Measurements from ENCODE around the gene UNC119. TPM values are rescaled to one million over a fixed set of nuclear protein-coding genes. Genes with fewer than 3 reads are reported as not detected.

The UNC119 gene
- total and polyA plus RNA-seq, 2 of the 13 experiments (the other 11 are each of a cell fraction or from before 2014, with no cell fraction given), result 10.4 to 63.1 TPM

DNA sequence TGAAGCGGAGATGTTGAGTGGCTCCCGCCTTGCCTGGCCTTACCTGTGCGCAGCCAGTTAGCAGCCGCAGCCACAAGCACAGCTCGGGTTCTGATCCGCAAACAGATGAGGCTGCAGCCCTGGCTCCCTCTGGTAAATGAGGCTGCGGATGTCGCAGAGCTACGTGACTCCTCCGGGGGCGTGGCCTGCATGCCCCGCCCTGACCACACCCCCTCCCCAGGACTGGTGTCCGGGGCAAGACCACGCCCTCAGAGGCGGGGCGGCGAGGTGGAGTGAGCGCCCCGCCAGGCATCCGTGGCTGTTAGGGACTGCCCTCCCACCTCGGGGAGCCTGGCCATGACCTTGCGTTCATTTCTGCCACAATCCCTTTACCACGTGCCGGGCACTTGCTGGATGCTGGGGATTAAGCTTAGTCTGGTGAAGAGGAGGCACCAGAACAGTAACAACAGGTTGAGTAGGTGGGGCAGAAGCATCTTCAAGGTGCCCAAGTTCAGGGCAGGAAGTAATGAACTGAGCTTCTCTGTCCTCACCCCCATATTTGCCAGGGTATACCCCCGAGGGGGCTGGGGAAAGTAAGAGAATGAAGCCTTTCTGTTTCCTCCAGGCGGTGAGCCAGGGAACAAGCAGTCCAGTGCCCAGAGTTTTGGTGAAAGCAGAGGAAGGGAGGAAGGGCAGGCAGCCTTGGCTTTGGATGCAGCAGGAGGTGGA lies 24.5 kb upstream of the UNC119 start, which contains the start of gene ALDOC (continued):
- TF ChIP-seq SNRNP70 (IDR thresholded peaks at IDR 0.05; ENCODE audit: low read depth, low read length) (no peak), TRIM24 (CRISPR knock-in tag; IDR thresholded peaks at IDR 0.05) (no peak), ZBTB34 (CRISPR knock-in tag; IDR thresholded peaks at IDR 0.05) (peak; percentile 83), ZFP37 (CRISPR knock-in tag; IDR thresholded peaks at IDR 0.05; ENCODE audit: borderline replicate concordance) (peak; percentile 96), KLF9 (CRISPR knock-in tag; IDR thresholded peaks at IDR 0.05; ENCODE audit: low read depth) (no peak), STAG1 (CRISPR knock-in tag; IDR thresholded peaks at IDR 0.05) (no peak), ZSCAN31 (CRISPR knock-in tag; IDR thresholded peaks at IDR 0.05; ENCODE audit: low read depth) (no peak; the same call in 1 of the 2 replicates), ZNF577 (CRISPR knock-in tag; IDR thresholded peaks at IDR 0.05; ENCODE audit: borderline replicate concordance, low read depth) (no peak), CREBL2 (CRISPR knock-in tag; IDR thresholded peaks at IDR 0.05; ENCODE audit: borderline replicate concordance) (no peak), ZNF143 (CRISPR knock-in tag; IDR thresholded peaks at IDR 0.05) (no peak), CENPT (CRISPR knock-in tag; IDR thresholded peaks at IDR 0.05; ENCODE audit: low read depth) (no peak), NR3C1 (CRISPR knock-in tag; IDR thresholded peaks at IDR 0.05) (no peak), FOXM1 (CRISPR knock-in tag; IDR thresholded peaks at IDR 0.05) (no peak), ZNF615 (CRISPR knock-in tag; IDR thresholded peaks at IDR 0.05; ENCODE audit: borderline replicate concordance) (no peak), PHF20 (CRISPR knock-in tag; IDR thresholded peaks at IDR 0.05) (no peak), DMAP1 (CRISPR knock-in tag; IDR thresholded peaks at IDR 0.05) (peak; percentile 53)
- TF ChIP-seq, protein P1, sequence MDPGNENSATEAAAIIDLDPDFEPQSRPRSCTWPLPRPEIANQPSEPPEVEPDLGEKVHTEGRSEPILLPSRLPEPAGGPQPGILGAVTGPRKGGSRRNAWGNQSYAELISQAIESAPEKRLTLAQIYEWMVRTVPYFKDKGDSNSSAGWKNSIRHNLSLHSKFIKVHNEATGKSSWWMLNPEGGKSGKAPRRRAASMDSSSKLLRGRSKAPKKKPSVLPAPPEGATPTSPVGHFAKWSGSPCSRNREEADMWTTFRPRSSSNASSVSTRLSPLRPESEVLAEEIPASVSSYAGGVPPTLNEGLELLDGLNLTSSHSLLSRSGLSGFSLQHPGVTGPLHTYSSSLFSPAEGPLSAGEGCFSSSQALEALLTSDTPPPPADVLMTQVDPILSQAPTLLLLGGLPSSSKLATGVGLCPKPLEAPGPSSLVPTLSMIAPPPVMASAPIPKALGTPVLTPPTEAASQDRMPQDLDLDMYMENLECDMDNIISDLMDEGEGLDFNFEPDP (CRISPR knock-in tag; conservative IDR thresholded peaks at IDR 0.05), result no peak
- TF ChIP-seq, protein P2, sequence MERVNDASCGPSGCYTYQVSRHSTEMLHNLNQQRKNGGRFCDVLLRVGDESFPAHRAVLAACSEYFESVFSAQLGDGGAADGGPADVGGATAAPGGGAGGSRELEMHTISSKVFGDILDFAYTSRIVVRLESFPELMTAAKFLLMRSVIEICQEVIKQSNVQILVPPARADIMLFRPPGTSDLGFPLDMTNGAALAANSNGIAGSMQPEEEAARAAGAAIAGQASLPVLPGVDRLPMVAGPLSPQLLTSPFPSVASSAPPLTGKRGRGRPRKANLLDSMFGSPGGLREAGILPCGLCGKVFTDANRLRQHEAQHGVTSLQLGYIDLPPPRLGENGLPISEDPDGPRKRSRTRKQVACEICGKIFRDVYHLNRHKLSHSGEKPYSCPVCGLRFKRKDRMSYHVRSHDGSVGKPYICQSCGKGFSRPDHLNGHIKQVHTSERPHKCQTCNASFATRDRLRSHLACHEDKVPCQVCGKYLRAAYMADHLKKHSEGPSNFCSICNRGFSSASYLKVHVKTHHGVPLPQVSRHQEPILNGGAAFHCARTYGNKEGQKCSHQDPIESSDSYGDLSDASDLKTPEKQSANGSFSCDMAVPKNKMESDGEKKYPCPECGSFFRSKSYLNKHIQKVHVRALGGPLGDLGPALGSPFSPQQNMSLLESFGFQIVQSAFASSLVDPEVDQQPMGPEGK (CRISPR knock-in tag; IDR thresholded peaks at IDR 0.05), result peak; percentile 58
- TF ChIP-seq, protein P3, sequence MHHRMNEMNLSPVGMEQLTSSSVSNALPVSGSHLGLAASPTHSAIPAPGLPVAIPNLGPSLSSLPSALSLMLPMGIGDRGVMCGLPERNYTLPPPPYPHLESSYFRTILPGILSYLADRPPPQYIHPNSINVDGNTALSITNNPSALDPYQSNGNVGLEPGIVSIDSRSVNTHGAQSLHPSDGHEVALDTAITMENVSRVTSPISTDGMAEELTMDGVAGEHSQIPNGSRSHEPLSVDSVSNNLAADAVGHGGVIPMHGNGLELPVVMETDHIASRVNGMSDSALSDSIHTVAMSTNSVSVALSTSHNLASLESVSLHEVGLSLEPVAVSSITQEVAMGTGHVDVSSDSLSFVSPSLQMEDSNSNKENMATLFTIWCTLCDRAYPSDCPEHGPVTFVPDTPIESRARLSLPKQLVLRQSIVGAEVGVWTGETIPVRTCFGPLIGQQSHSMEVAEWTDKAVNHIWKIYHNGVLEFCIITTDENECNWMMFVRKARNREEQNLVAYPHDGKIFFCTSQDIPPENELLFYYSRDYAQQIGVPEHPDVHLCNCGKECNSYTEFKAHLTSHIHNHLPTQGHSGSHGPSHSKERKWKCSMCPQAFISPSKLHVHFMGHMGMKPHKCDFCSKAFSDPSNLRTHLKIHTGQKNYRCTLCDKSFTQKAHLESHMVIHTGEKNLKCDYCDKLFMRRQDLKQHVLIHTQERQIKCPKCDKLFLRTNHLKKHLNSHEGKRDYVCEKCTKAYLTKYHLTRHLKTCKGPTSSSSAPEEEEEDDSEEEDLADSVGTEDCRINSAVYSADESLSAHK (CRISPR knock-in tag; IDR thresholded peaks at IDR 0.05; ENCODE audit: borderline replicate concordance), result no peak
- TF ChIP-seq, protein P4, sequence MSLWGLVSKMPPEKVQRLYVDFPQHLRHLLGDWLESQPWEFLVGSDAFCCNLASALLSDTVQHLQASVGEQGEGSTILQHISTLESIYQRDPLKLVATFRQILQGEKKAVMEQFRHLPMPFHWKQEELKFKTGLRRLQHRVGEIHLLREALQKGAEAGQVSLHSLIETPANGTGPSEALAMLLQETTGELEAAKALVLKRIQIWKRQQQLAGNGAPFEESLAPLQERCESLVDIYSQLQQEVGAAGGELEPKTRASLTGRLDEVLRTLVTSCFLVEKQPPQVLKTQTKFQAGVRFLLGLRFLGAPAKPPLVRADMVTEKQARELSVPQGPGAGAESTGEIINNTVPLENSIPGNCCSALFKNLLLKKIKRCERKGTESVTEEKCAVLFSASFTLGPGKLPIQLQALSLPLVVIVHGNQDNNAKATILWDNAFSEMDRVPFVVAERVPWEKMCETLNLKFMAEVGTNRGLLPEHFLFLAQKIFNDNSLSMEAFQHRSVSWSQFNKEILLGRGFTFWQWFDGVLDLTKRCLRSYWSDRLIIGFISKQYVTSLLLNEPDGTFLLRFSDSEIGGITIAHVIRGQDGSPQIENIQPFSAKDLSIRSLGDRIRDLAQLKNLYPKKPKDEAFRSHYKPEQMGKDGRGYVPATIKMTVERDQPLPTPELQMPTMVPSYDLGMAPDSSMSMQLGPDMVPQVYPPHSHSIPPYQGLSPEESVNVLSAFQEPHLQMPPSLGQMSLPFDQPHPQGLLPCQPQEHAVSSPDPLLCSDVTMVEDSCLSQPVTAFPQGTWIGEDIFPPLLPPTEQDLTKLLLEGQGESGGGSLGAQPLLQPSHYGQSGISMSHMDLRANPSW (CRISPR knock-in tag; IDR thresholded peaks at IDR 0.05; ENCODE audit: borderline replicate concordance), result no peak
